B cell (primary cell): ENCODE results near the gene PRM1. TPM values are rescaled to one million over a fixed set of nuclear protein-coding genes. Genes with fewer than 3 reads are reported as not detected.
A peak's percentile ranks its signal among the peaks of the same experiment; 100 is the strongest.

Experiments
- ATAC-seq: fragments of 200-7000 bp; cut with Tn5 transposase; one replicate; pipeline ENCODE4 v1.10.0; 2021; ENCODE audit warnings: low read depth, mild to moderate bottlenecking, moderate number of reproducible peaks, moderate library complexity
- CTCF ChIA-PET: fragments of 350-600 bp; sonication (Branson Sonifier 250); formaldehyde crosslinking; loops from one replicate; lab custom pipeline; 2021; ENCODE audit warnings: antibody characterized with exemption, inconsistent platforms; lab: Charles Lee
- POLR2A ChIA-PET: fragments of 350-600 bp; sonication (Branson Sonifier 250); formaldehyde crosslinking; loops from one replicate; lab custom pipeline; 2021; ENCODE audit warnings: antibody characterized with exemption; lab: Charles Lee
- DNase-seq: peaks from one replicate; pipeline ENCODE4 v3.0.0; 2013
- H2AFZ ChIP-seq: 2 replicates; pipeline ENCODE4 v1.6.1; 2012; ENCODE audit warnings: mild to moderate bottlenecking, low read depth, low read length; ENCODE audit not compliant: insufficient read depth, poor library complexity, severe bottlenecking
- H3K27ac ChIP-seq, 2 donors: 1 replicate in 1 of 2; 2 replicates in 1 of 2; pipeline ENCODE4 v1.5.1; 2012 to 2013; ENCODE audit warnings: low read length in 2 of 2, mild to moderate bottlenecking in 2 of 2, moderate library complexity in 1 of 2
- H3K27me3 ChIP-seq, 4 experiments: fragments of 200-600 bp in 1 of 4; sonication (generic) in 1 of 4; replicated peaks in 1 of 4; 1 replicate in 2 of 4; 2 replicates in 2 of 4; pipeline versions ENCODE4 v1.6.1 to v1.7.0; 2013 to 2016; ENCODE audit warnings: low read length in 3 of 4, mild to moderate bottlenecking in 2 of 4, mixed read lengths in 1 of 4, moderate library complexity in 1 of 4; ENCODE audit not compliant: insufficient read depth in 4 of 4, control insufficient read depth in 3 of 4; ENCODE audit errors: control extremely low read depth in 1 of 4
- H3K36me3 ChIP-seq, 2 experiments: replicated peaks in 1 of 2; 1 replicate in 1 of 2; 2 replicates in 1 of 2; pipeline versions ENCODE4 v1.6.1 to v1.7.1; 2013; ENCODE audit warnings: low read length in 1 of 2; ENCODE audit not compliant: insufficient read depth in 2 of 2, control insufficient read depth in 1 of 2; ENCODE audit errors: control extremely low read depth in 1 of 2, extremely low read depth in 1 of 2
- H3K4me1 ChIP-seq, 2 donors: fragments of 200-600 bp in 1 of 2; sonication (generic) in 1 of 2; 1 replicate in 1 of 2; 2 replicates in 1 of 2; pipeline versions ENCODE4 v1.5.1 to v1.6.1; 2013 to 2017; ENCODE audit warnings: low read length in 2 of 2; ENCODE audit not compliant: control insufficient read depth in 2 of 2, insufficient read depth in 2 of 2
- H3K4me2 ChIP-seq: replicated peaks from 2 replicates; pipeline ENCODE3; 2012; ENCODE audit warnings: mild to moderate bottlenecking, low read depth, low read length; ENCODE audit not compliant: poor library complexity, severe bottlenecking
- H3K4me3 ChIP-seq, 5 experiments: fragments of 200-600 bp in 1 of 5; sonication (generic) in 1 of 5; 1 replicate in 3 of 5; 2 replicates in 2 of 5; pipeline versions ENCODE4 v1.5.1 to v1.7.0; 2011 to 2016; ENCODE audit warnings: low read length in 4 of 5, mild to moderate bottlenecking in 4 of 5, low read depth in 2 of 5, control low read depth in 1 of 5, moderate library complexity in 1 of 5; ENCODE audit not compliant: insufficient read depth in 1 of 5; ENCODE audit errors: control extremely low read depth in 1 of 5, extremely low read depth in 1 of 5
- H3K79me2 ChIP-seq: fragments of 200-600 bp; sonication (generic); one replicate; pipeline ENCODE4 v1.6.0; 2016; ENCODE audit warnings: low read length; ENCODE audit not compliant: control insufficient read depth, insufficient read depth
- H3K9ac ChIP-seq: fragments of 200-600 bp; sonication (generic); 2 replicates; pipeline ENCODE4 v1.6.1; 2017; ENCODE audit warnings: mild to moderate bottlenecking, low read length, moderate library complexity
- H3K9me3 ChIP-seq, 3 donors: one replicate each; pipeline versions ENCODE4 v1.6.1 to v1.7.1; 2013; ENCODE audit warnings: low read length in 2 of 3; ENCODE audit not compliant: control insufficient read depth in 2 of 3, insufficient read depth in 1 of 3; ENCODE audit errors: control extremely low read depth in 1 of 3
- H4K20me1 ChIP-seq: 2 replicates; pipeline ENCODE4 v1.6.0; 2012; ENCODE audit warnings: mild to moderate bottlenecking, low read length; ENCODE audit not compliant: insufficient read depth, control insufficient read depth, poor library complexity, severe bottlenecking
- H3K27ac Mint-ChIP-seq: one replicate; pipeline ENCODE4 v1.8.0; 2021; ENCODE audit warnings: mixed read lengths
- H3K27me3 Mint-ChIP-seq: one replicate; pipeline ENCODE4 v1.8.0; 2021; ENCODE audit warnings: mixed read lengths
- H3K4me1 Mint-ChIP-seq: one replicate; pipeline ENCODE4 v1.8.0; 2021; ENCODE audit warnings: mixed read lengths
- H3K4me3 Mint-ChIP-seq: one replicate; pipeline ENCODE4 v1.8.0; 2021; ENCODE audit warnings: mixed read lengths
- H3K9me3 Mint-ChIP-seq: one replicate; pipeline ENCODE4 v1.8.0; 2022; ENCODE audit warnings: mixed read lengths; ENCODE audit not compliant: insufficient read depth
- CTCF ChIP-seq: fragments of 200-600 bp; IDR thresholded peaks from one replicate; pipeline ENCODE4 v1.8.0; 2022; ENCODE audit warnings: antibody characterized with exemption, mild to moderate bottlenecking
- EZH2 ChIP-seq: IDR thresholded peaks from 2 replicates; pipeline ENCODE4 v1.6.1; 2012; ENCODE audit warnings: borderline replicate concordance, low read depth, mild to moderate bottlenecking, moderate library complexity, low read length; ENCODE audit not compliant: insufficient read depth, poor library complexity, severe bottlenecking
- WGBS: methylation state at CpG from one replicate; pipeline ENCODE4 v1.1.5; 2013; ENCODE audit warnings: missing lambda C conversion rate; ENCODE audit not compliant: insufficient coverage; 5-methylcytosine and 5-hydroxymethylcytosine counted together
- intact Hi-C: fragments of 100-400 bp; cut with micrococcal nuclease; formaldehyde crosslinking; loops from one replicate; pipeline ENCODE4 v1.10.0; 2022
- polyA plus RNA-seq: library from polyadenylated mRNA; depleted of rRNA; stranded (reverse); fragments of >200 nt; gene quantifications from 2 replicates; pipeline ENCODE4 v1.2.3, GENCODE V29; 2012
- total RNA-seq, 2 donors: library from RNA; stranded (reverse); fragments of 120-200 nt in 1 of 2; gene quantifications; 1 replicate in 1 of 2; 2 replicates in 1 of 2; pipeline versions ENCODE4 v1.2.3 to v1.2.4, GENCODE V29; 2013 to 2022

Gene PRM1
- total and polyA plus RNA-seq, 2 donors (not counting 1 experiment from before 2014, with no cell fraction given) = not detected

DNA sequence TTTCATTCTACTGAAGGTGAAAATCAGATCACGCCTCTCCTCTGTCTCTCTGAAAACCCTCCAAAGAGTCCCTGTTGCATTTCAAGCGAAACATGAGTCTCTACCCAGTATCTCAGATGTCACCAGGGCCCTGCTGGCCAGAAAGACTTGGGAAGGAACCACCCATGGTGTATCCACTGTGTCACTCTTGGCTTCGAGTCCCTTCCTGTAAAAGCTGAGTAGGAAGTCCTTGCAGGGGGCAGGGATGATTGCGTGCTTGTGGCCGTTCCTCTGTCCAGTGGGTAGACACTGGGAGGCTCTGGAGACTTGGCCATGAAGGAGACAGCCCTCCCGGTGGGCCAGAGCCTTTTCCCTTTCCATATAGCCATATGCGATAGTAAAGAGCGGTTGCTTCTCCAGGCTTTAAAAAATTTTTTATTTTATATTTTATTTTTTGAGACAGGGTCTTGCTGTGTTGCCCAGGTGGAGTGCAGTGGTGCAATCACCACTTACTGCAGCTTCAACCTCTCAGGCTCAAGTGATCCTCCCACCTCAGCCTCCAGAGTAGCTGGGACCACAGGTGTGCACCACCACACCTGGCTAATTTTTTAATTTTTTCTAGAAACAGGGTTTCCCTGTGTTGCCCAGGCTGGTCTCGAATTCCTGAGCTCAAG, 45.1 kb upstream of the PRM1 start:
- Histone ChIP-seq H2AFZ (peak overlapping the region; percentile 29), H3K4me3 (peak overlapping the region in 1 of 5 experiments; percentile 21), H4K20me1 (no peaks in the 10 kb centered on the region), H3K4me2 (peak overlapping the region; percentile 83), H3K9me3 (peaks cover 0 to 14% (median 3%) of the 10 kb centered on the region in 3 donors), H3K4me1 (peaks cover 59 to 74% of the 10 kb centered on the region in 2 donors), H3K27ac (no peak overlapping the region), H3K36me3 (no peaks in the 10 kb centered on the region), H3K79me2 (peaks cover 4% of the 10 kb centered on the region), H3K27me3 (no peaks in the 10 kb centered on the region), H3K9ac (no peak overlapping the region)
- Mint-ChIP-seq H3K4me3 (peak overlapping the region; percentile 33), H3K9me3 (no peaks in the 10 kb centered on the region), H3K27me3 (no peaks in the 10 kb centered on the region), H3K4me1 (peaks cover 61% of the 10 kb centered on the region), H3K27ac (peak overlapping the region; percentile 93)
- POLR2A ChIA-PET = interaction anchor here (0.6 to 7.6 kb wide), 5 partner anchors 8 to 414 kb away, joined by 3 to 94 read pairs (median 4); no protein-coding TSS in a partner anchor
- no peak for ATAC-seq
- CTCF ChIA-PET = interaction anchor here (1.1 to 4.7 kb wide), 7 partner anchors 14 to 70 kb away, joined by 3 to 52 read pairs (median 5); partner anchors contain the start of gene SOCS1
- 67% methylated on average over 4 of the region's 9 CpGs for WGBS
- TF ChIP-seq EZH2 = no peak
- TF ChIP-seq CTCF = no peak
- no peak for DNase-seq
- intact Hi-C loops = no loop called here
